CD4-positive, alpha-beta T cell treated with Interleukin-4 for 4 hours (primary cell): Measurements from ENCODE around the gene ARHGEF2.
"Not testable (repeated sequence)": the region's sequence is repeated elsewhere in the genome, so short reads cannot be mapped to it uniquely, and the experiment has no call there.

Source experiments
- DNase-seq: peaks from one replicate; pipeline ENCODE4 v3.0.0-alpha.2; 2020

Gene ARHGEF2

DNA sequence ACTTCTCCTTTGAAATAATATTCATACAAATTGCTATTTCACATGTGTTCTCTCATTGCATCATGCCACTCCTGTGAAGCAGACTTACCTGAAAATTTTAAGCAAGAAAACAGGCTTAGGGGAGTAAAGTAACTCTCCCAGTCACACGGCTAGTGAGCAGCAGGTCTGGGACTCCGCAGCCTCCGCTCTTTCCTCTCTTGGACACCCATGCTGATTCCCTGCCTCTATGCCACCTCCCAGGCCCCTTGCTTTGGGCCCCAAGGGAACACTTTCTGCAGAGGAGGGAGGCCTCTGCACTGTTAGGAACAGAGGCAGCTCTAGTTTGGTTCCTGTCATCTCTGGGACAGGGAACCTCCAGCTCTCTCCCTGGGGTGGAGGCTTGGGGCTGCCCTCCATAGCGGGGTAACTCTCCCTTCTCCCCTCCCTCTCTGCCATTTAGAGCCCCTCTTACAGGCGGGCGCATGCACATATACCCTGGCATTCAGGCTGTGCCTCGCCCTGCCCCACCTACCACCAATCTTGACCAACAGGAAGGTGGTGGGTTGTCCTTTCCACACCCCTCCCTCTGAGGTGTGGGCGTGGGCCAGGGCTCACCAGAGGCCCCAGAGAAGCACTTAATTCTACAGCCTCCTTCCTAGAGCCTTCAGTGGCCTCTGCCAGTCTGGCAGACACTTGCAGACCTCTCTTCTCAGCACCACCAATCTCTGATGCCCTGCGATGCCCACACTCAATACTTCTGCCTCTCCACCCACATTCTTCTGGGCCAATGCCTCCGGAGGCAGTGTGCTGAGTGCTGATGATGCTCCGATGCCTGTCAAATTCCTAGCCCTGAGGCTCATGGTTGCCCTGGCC is 37.1 kb downstream of the ARHGEF2 start, which contains the start of gene RXFP4:
RXFP4 (plus strand) TSS at position 646 of the 852 bp plus-strand sequence; CDS start at position 718, 72 bp downstream.
- no peak for DNase-seq

DNA sequence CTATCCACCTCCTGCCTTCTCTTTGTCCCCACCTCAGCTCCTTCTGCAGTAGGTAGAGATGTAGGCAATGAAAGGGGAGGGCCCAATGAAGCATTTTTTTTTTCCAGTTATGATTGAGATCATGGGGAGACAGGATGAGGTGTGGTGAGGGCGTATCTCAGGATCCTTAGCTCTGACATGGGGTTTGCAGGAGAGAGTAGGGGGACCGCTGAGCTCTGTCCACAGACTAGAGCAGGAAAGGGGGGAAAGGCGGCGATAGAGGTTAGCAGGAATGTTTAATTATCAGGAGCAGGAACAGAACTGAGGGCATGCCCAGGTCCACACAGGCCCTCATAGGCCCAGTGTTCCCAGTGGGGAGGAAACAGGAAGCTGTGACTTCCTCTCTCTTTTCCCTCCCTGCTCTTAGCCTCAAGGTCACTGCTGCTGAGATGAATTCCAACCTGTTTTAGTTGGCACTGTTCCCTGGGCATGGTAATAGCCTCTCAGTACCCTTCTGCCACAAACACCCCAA is 37.8 kb downstream of the ARHGEF2 start:
- DNase-seq: no peak

DNA sequence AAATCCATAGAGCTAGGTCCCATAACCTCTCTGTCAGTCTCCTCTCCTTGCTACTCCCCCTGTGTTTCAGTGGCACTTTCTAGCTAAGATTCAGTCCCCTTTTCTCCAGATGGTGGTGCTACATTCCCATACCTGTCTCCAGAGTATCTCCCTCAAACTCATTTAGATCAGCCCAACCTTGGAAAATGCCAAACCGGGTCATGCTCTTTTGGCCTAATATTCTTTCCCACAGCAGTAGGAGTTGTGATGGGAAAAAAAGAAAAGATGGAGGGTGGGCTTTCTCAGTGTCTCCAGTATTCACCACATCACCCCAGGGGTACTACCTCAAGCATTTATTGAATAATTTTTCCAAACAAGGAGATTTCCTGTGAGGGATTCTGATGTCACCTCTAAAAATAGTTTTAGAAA is 40.1 kb downstream of the ARHGEF2 start:
- DNase-seq: peak; percentile 62

DNA sequence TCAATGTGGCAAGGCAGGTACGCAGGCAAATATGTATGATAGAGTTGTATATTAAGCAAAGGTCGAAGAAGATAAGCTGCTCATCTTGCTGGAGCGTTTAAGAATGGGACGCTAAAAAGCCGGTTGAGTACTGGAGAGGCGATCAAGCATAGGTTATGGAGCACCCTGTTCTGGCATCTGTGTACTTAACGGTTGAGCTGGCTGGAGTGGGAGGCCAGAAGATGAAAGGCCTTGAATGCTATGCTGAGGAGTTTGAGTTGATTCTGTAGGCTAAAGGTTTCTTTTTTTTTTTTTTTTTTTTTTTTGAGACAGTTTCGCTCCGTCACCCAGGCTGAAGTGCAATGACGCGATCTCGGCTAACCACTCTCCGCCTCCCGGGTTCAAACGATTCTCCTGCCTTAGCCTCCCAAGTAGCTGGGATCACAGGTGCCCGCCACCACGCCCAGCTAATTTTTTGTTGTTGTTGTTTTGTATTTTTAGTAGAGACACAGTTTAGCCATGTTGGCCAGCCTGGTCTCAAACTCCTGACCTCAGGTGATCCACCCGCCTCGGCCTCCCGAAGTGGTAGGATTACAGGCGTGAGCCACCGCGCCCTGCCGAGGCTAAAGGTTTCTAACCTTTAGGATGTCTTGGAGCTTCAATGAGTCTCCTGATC is 43.3 kb downstream of the ARHGEF2 start:
- DNase-seq: no peak

DNA sequence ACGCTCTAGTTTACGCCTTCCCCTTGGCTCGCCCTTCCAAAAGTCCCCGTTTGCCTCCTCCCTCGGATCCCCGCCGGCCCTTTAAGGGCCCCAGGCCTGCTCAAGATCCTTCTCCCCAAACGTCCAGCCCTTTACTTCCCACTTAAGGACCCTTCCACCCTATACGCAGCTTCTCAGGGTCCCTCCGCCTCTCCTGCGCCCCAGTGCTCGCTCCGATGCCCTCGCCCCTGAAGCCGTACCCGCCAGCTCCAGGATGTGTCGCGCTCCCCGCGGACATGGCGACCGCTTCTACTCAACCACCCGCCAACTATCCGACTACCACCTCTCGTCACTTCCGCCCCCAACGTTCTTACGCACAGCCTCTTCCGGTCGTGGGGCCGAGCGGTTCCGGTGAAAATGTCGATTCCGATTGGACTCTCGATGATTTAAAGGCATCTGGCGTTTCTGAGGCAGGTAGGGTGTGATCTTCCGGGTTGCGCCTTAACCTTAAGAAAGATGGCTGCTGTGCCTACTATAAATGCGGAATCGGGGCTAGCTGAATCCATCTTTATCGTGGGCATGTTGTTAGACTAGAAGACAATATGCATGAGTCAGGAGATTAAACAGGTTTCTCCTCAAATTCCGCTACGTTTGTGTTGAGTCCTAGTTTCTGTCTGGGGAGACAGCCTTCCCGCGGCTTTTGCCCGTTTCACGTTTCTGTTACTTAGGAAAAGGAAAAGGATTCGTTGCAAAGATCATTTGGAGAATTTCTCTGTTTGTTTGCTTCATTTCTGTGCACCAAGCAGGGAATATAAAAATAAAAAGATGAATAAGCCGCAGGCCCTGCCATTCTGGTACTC is 44.0 kb downstream of the ARHGEF2 start, which contains the start of gene KHDC4:
KHDC4 (minus strand) TSS at position 317 of the 839 bp plus-strand sequence; CDS start at position 277, 40 bp downstream.
- peak; percentile 98 for DNase-seq

DNA sequence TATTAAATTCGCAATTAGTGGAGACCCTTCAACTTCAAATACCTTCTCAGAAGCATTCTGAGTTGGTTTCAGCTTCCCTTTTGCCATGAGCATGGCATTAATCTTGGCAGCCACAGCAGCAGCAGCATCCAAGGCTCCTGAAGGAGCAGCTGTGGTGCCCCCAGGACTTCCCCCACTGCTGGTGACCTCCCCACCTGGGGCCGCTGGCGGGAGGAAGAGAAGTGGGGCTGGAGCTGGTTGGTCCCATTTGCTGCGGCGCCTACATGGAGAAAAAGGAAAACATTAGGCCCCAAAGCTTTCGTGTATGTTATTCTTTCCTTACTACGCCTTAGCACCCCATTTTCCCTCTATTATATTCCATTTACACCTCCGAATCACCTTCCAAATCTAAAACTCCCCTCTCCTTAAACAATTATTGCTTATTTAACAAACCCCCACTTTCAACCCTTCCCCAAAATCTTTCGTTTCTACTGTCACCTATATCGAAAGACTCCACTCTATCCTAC is 44.7 kb downstream of the ARHGEF2 start:
- no peak for DNase-seq

DNA sequence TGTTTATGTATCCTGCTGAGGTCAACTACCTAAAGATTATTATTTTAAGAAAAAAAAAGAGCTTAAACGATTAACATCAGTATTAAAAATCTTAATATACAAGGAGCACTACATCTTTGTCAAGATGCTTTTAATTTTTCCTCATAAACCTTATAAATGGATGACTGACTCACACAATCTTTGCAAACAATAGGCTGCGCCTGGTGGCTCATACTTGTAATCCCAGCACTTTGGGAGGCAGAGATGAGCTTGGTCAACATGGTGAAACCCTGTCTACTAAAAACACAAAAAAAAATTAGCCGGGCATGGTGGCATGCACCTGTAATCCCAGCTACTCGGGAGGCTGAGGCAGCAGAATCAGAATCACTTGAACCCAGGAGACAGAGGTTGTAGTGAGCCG is 45.9 kb downstream of the ARHGEF2 start:
- DNase-seq: no peak

DNA sequence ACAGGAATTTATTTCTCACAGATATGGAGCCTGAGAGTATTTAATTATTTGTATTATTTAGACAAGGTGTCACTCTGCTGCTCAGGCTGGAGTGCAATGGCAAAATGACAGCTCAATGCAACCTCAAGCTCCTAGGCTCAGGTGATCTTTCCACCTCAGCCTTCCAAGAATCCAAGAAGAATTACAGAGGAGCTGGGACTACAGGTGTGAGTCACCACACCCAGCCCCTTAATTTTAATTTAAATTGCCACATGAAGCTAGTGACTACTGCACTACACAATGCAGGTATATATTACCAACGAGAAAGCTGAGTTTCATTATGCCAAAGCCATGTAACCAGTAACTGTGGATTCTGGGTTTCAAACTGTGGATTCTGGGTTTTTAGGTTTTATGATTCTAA is 46.3 kb downstream of the ARHGEF2 start:
- no peak for DNase-seq

DNA sequence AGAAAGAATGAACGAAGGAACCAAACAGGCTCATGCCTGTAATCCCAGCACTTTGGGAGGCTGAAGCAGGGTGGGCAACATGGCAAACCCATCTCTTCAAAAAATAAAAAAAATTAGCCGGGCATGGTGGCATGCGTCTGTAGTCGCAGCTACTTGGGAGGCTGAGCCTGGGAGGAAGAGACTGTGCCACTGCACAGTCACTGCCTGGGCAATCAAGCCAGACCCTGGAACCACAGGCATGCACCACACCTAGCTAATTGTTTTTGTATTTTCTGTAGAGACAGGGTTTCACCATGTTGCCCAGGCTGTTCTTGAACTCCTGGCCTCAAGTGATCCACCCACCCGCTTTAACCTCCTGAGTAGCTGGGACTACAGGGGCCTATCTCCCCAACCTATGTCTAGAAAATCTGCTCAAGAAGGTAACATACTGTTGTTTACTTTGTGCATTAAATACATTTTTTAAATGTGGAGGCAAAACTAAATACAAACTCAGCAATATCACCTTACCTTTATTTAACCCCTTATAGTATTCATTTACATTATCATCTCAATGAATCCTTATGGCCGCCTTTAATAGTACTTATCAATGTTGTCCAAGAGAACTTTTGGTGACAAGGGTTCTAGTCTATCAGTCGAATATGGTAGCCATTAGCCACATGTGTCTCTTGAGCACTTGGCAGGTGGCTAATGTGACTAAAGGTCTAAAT is 46.9 kb downstream of the ARHGEF2 start:
- no peak for DNase-seq

DNA sequence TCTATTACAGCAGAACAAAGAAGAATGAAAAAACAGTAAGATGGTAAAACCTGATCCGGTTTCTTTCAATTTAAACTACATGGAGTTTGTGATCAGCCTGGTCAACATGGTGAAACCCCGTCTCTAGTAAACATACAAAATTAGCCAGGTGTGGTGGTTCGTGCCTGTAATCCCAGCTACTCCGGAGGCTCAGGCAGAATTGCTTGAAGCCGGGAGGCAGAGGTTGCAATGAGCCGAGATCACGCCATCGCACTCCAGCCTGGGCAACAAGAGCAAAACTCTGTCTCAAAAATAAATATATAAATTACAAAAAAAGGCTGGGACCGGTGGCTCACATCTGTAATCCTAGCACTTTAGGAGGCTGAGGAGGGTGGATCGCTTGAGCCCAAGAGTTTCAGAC is 47.6 kb downstream of the ARHGEF2 start:
- not testable (repeated sequence) for DNase-seq

DNA sequence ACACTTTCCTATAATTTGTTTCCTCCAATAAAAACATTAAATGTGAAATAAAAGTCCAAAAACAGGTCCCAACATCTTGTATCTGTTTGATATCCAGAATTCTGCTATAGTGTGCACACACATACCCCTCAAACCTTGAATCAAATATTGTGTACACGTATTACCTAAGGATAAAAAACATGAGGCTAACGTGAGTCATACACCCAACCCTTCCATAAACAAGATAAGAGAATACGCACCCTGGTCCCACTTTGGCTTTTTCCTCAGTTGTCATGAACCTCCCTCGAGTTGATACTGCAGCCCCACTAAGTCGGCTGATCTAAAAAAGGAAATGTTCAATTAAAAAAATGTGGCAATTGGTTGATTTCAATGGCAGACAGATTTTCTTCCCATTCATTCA is 49.3 kb downstream of the ARHGEF2 start:
- no peak for DNase-seq

DNA sequence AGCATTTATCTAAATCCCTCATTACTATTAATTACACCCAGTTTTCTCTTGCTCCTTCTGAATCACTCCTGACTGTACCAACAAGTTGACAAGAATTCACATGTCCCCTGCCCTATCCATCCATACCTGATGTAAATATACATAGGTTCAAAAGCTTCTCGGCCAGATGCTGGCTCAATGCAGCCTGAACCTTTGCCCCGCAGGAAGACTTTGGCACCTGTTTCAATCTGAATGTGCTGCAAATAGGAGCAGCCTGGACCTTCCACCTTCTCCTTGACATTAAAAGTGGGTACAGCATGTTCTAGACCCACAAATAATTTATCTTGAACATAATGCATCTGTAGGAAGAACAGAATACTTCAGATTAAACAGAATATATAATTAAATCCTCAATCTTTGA is 52.8 kb downstream of the ARHGEF2 start:
- no peak for DNase-seq

DNA sequence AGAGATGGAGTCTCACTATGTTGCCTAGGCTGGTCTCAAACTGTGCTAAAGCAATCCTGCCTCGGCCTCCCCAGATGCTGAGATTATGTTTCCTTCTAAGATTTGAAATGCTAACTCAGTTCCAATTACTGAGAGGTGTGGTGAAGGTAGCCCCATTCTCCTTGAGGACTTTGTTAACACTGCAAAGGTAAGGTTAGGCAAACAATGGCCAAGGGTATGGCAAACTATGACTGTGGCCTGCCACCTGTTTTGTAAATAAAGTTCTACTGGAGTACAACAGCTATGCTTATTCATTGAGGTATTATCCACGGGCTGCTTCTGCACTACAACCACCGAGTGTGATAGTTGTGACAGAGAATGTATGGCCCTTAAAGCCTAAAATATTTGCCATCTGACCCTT is 57.6 kb downstream of the ARHGEF2 start:
- no peak for DNase-seq

DNA sequence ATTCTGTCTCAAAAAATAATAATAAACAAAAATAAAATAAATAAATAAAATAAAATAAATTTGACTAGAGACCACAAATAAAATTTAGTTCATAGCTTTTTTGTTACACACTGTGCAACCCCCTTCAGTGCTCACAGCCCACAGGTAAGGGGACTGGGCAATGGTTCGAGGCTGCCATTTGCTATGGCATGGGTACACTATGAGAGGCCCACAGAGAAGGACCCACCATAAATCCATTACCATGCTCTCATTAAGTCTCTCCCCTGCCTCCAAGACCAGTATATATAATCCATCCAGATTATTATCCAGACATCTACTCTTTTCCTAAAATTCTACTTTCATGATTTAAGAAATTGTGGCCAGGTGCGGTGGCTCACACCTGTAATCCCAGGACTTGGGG is 58.5 kb downstream of the ARHGEF2 start:
- no peak for DNase-seq

DNA sequence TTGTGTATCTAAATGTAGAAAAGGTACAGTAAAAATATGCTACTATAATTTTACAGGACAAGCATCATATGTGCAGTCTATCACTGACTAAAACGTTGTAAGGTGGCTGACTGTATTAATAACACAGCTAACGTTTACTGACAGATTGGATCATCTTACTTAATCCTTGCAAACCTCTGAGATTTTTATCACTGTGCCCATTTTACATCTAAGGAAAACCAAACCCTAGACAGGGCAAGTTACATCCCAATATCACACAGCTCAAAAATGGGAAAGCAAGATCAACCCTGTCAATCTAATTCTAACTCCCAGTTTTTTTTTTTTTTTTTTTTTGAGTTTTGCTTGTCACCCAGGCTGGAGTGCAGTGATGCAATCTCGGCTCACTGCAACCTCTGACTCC is 59.7 kb downstream of the ARHGEF2 start:
- no peak for DNase-seq

DNA sequence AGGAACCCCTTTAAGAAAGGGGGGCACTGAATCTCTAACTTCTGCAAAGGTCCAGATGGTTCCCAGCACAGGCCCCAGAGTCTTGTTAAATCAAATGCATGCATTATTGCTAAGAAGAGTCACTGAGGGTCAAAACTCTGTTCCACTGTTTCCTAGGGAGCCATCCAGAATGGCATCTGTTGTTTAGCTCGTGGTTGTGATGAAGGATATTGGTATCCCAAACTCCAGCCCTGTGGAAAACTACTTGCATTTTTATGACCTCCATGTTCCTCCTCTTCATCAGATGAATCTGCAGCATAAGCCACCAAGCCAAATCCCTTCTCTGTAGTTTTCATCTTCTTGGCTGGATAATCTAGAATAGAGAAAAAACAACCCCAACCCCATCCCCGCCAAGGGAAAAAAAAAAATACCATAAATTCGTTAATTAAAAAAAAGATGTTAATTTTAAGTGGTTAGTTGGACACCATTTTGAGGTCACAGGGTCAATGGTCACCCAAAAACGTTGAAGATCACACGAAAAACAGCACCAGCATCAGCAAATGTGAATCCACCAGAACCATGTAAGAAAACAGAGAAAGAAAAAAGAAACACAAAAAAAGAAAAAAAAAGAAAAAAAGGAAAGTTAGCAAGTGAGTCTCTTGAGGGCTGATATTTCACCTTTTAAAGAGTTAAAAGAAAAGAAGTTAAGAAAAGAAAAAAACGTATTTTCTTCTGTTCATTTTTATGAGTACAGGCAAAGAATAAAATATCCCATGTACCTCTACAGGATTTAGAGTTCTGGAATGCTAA is 64.2 kb downstream of the ARHGEF2 start:
- DNase-seq: no peak

DNA sequence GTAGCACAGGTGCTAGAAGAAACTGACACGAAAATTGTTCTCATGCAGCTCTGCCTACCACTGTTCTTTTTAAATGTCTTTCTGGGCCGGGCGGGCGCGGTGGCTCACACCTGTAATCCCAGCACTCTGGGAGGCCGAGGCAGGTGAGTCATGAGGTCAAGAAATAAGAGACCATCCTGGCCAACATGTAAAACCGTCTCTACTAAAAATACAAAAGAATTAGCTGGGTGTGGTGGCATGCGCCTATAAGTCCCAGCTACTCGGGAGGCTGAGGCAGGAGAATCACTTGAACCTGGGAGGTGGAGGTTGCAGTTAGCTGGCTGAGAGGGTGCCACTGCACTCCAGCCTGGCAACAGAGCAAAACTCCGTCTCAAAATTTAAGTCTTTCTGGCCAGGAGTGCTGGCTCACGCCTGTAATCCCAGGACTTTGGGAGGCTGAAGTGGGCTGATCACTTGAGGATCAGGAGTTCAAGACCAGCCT is 66.3 kb downstream of the ARHGEF2 start:
- no peak for DNase-seq

DNA sequence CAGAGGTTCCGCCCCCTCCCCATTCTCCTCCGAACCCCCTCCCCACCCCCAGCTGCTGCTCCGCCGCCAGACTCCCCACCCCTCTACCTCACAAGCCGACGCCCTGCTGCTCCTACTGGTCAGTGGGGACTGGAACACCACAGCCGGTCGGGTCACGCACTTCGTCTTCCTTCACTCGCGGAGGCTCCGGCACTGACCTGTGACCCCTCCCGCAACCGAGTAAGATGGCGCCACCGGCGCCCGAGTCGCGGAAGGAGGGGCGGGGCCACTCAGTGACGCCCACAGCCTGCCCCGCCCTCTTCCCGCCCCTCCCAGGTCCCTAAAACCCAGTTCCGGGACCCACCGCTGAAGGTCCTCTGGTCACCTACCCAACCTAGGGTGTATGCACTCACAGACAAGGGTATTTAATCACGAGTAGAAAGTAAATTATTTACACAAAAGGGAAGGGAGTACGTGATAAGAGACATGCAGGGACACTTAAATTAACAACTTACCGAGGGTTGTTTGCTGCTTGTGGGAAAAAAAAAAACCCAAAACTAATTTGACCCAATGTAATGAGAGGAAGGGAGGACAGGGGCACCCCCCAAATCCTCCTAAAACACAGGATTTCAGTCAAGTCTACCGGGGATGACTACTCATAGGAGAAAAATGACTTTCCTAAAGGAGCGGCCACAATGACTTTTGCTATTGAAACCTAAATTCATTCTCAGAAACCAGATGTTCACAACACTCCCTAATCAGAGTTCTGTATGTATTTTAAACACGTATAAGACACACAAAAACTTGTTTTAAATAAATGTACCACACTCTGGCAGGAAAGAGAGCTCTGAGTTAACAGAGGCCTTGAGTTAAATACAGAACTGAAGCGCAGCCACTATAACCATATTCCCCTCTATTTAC is 66.9 kb downstream of the ARHGEF2 start, which contains the start of gene RIT1:
RIT1 (minus strand) TSS at position 194 of the 900 bp plus-strand sequence. CDS start 588 bp downstream, outside the sequence.
- peak; percentile 81 for DNase-seq

DNA sequence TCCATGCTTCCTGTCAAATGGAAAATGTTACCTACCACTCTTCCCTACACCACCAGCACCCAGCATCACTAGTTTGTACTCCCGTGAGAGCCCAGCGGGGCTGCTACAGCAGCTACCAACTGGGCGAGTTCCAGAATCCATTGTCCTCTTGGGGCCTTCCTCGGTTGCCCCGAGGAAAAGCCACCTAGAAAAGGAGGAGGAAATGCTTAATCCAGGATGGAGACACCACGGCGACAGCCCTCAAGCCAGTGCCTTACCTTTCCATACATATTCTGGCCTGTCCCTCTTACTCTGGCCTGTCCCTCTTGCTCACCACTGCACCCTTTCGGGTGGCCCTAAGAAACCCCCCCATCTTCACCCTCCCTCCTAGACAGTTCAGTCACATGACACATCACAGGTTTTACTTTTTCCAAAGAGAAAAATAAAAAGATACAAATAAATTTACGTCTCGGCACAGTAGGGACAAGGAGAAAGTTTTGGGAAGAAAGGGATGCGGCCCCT is 67.7 kb downstream of the ARHGEF2 start:
- no peak for DNase-seq

DNA sequence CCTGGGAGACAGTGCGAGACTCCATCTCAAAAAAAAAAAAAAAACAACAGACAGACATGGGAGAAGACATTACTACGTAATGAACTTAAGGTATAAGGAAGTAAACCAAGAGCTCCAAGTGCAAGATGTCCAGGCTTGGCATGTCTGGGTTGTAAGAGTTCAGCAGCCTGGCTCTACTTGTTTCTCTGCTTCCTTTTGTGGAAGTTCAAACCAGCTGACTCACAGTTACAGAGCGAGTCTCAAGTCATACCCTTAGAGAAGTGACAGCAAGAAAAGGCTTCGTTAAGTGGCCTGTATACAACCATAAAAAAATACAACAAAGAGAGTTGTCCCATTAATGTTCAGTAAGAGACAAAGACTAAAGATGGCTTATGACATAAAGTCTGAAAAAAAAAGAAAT is 68.5 kb downstream of the ARHGEF2 start:
- DNase-seq: no peak
